GM18498 (cell line): ENCODE measurements around the gene PCDH9.

ENCODE experiments used
- ATAC-seq: cut with Tn5 transposase; IDR thresholded peaks from one replicate; pipeline ENCODE4 v1.9.1; 2021; ENCODE audit warnings: mild to moderate bottlenecking, moderate library complexity; ENCODE audit not compliant: unreplicated experiment

The PCDH9 gene, protein sequence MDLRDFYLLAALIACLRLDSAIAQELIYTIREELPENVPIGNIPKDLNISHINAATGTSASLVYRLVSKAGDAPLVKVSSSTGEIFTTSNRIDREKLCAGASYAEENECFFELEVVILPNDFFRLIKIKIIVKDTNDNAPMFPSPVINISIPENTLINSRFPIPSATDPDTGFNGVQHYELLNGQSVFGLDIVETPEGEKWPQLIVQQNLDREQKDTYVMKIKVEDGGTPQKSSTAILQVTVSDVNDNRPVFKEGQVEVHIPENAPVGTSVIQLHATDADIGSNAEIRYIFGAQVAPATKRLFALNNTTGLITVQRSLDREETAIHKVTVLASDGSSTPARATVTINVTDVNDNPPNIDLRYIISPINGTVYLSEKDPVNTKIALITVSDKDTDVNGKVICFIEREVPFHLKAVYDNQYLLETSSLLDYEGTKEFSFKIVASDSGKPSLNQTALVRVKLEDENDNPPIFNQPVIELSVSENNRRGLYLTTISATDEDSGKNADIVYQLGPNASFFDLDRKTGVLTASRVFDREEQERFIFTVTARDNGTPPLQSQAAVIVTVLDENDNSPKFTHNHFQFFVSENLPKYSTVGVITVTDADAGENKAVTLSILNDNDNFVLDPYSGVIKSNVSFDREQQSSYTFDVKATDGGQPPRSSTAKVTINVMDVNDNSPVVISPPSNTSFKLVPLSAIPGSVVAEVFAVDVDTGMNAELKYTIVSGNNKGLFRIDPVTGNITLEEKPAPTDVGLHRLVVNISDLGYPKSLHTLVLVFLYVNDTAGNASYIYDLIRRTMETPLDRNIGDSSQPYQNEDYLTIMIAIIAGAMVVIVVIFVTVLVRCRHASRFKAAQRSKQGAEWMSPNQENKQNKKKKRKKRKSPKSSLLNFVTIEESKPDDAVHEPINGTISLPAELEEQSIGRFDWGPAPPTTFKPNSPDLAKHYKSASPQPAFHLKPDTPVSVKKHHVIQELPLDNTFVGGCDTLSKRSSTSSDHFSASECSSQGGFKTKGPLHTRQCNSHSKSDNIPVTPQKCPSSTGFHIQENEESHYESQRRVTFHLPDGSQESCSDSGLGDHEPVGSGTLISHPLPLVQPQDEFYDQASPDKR (N-terminal part only)

DNA sequence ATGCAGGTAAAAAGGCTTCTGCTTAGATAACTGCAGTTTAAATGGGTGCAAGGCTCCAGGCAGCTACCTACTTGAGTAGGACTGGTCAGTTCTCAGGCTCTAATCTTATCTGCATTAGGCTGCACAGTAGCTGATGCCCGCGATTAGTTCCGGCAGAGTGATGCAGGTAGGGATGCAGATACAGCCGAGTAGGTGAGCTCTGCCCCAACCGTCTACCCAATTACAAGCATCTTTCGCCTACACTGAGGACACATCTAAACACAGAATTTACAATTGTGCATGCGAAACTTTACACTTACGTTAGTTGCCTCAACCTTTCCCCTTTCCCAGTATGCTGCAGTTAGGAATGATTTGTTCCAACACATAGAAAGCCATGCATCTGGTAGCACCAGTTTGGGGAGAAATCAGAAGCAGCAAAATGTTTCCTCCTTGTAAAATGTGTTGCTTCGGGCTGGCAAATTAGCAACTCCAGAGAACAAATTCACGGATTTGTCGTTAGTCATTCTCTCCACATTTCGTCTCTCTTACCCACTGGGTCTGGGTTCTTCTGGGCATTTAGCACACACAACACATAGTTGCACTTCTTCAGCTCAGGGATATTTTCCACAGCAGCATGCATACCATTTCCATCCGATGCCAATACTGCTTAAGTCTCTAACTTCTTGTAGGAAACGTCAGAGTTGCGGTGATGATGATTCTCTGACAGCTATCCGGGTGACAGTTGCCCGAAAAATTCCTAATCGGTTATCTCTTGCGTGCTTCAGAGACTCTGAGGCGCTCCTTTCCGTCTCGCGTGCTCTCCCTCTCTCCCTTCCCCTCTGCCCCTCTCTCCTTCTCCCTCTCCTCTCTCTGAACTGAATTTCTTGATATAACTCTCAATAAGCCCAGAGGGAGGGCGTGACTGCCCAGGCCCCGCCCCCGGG, at the start of gene PCDH9:
TSS of gene PCDH9 (minus strand) at position 856 of the 923 bp plus-strand sequence. CDS start 1,896 bp downstream, outside the sequence.
- ATAC-seq, result peak; percentile 10

DNA sequence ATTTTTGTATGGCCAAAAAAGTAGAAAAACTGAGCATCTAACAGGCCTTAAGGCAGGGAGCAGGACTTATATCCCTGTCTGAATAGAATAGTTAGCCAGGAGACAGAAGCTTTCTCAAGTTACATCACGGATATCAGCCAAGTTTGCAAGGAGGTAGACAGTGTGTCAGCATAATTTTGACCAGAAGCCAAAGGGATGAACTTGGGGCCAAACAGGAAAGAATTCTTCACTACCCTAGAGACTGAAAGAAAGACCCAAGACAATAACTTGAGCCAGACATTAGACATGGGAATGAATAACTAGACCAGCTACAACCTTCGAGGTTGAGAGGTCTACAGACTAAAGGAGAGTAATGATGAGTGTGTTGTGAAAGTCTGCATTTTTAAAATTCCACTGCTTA, 48.1 kb upstream of the PCDH9 start:
- ATAC-seq, result no peak

DNA sequence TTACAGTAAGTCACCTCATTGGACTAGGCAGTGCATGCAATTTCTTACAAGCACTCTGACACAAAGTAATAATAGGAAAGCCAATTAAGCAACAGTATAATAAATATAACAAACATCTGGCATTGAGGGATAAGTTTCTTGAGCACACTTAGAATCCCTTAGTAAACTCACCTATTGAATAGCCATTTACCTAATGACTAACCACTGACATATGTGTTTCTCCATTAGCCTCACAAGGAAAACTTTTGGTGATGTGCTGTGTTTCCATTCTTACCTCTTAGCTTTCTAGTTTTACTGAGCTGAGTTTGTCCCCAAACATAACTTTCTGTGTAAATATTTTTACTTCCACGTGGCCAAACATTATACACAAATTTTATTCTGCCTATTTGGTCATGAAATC, 47.4 kb upstream of the PCDH9 start:
- no peak for ATAC-seq

DNA sequence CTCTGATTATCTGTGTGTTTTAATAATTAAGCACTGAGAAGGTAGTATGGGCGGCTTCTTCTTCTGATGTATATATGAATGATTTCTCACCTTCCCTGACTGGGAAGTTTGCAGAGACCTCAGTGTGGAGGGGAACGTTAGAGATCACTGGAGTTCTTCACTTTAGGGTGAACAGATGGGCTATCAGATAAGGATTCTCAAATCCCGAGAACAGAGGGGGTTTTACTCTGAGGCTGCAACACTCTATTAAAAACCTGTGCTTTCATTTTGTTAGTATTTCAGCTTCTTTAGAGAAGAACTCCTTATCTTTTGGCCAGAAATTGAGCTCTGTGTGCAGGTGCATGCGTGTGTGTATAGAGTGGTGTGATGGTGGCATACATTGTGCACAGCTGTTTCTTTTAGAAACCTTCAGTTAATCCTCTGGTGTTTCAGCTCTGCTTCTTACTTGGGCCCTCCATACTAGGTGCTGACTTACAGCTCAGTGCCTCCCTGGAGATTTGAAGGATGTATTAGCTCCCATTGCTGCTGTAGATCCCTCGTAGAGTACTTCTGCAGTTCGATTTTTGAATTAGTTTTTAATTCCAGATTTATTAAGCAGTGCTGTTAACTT, 45.3 kb upstream of the PCDH9 start:
- no peak for ATAC-seq

DNA sequence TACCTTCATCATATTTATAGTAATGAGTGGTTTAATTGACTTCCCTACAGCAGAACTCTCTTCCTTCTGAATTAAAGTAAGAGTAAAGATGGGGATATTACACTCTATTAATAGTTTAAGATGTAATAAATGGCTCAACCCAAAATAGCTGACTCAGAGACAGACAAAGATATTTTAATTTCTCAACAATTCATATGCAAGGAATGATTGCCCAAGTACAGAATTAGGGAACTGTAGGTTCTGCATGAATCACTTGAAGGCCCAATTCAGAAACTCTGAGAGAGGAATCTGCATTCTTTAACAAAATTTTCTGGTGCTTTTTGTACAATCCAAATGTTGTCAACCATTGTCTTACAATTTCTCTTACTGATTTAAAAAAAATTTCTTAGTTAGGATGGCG, 42.9 kb upstream of the PCDH9 start:
- ATAC-seq, result no peak

DNA sequence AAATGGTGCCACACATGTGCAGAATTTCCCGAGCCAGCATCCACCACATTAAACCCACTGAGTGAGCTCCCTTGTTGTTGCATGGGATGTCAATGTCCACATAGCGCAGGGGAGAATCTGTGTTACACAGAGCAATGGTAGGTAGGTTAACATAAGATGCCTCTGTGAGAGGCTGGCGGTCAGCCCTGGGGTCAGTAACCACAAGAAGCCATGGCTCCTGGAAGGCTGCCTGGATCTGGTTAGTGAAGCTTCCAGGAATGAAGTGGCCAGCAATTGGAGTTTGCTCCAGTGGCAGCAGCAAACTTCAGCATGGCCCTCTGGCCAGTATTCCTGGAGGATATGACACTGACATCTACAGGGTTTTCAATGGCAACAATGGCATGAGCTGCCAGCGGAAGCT, 37.0 kb upstream of the PCDH9 start:
- ATAC-seq, result no peak

DNA sequence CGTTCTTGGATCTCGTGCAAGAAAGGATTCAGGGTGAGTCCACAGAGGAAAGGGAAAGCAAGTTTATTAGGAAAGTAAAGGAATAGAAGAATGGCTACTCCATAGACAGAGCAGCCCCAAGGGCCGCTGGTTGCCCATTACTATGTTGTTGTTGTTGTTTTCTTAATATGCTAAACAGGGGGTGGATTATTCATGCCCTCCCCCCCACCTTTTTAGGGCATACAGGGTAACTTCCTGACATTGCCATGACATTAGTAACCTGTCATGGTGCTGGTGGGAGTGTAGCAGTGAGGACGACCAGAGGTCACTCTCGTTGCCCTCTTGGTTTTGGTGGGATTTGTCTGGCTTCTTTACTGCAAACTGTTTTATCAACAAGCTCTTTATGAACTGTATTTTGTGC, 29.1 kb upstream of the PCDH9 start:
- no peak for ATAC-seq

DNA sequence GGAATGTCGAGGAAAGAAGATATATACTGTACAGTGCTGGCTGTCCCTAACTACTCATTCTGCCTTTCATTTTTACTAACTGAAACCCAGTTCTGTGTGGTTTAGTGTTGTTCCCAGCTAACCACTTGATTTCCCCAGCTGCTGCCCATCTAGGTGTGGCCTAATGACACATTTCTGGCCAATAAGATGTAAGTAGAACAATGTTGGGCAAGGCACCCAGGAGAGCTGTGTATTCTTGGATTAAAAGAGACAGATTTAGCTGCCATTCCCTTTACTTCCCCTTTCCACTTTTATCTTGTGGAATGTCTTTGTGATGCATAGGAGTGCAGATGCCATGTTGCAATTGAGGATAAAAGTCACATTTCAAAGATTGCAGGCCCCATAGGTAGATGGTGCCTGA, 28.3 kb upstream of the PCDH9 start:
- no peak for ATAC-seq

DNA sequence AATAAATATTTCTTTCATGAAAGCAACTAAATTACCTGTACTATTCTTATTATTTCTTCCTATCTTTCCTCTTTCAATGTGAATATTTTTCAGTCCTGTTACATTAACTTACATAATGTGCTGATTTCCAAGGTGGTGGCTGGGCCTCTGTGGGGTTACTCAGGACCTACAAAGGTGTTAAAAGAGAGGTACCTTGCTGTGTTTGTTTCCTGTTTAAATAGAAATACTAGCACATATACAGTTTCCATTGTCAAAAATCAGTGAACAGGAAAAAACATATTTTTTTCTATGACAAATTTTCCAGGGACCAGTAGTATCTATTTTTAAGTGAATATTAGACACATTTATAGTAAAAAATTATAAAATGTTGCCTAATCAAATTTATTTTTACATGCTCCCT, 8.7 kb upstream of the PCDH9 start:
- no peak for ATAC-seq

DNA sequence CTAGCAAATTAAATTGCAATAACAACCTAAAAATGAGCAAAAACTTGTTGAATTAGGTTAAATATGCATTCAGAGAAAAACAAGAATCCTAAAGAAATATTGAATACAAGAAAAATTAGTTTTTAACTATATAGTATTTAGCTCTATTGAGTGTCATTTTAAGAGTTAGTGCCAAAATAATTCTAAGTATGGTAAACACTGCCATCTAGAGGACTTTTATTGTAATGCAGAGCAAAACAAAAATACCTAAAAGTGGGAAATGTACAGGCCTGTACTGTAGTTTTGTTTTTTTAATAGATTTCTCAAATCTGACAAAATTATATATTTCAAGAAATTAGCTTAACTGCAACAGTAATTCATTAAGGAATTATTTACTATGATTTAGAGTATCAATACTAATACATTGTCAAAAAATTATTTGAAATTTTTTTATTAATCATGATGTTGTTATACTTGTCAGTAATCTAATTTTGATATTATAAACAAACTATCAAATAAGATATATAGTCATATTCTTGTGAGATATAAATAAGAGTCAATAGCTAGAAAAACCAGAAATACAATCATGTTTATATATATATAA, 8.2 kb upstream of the PCDH9 start:
- ATAC-seq, result no peak

DNA sequence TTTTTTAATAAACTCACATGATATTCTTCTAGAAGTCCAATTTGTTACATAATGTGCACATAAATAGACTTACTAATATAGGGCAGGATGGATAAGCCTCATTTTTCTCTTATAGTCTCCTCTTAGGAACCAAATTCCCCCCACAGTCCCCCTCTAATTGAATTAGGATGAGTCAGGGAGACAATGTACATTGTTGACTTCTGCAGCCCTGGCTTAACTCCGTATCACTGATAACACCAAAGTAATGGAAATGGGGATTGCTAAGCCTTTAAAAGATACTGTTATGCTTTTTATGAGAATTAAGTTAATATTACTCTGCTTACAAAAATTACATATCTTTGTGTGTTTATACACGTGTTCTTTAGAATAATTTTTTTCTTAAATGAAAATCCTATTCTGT, 5.1 kb upstream of the PCDH9 start:
- ATAC-seq, result no peak

DNA sequence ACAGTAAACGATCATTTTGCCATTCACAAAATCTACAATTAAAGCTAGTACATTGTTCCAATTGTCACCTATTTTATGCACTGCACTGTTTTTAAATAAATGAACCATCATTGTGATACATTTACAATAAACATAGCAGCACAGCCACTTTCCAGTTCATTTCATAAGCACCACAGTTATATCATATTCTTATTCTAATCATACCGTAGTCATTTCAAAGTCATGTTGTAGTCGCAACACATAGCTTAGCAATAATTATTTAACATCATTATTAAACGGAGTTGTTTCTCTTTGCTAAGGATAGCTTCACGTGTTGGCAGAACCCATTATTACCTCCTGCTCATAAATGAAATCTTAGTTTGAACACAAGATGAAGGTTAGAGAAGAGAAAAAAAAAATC, 2.2 kb upstream of the PCDH9 start:
- no peak for ATAC-seq

DNA sequence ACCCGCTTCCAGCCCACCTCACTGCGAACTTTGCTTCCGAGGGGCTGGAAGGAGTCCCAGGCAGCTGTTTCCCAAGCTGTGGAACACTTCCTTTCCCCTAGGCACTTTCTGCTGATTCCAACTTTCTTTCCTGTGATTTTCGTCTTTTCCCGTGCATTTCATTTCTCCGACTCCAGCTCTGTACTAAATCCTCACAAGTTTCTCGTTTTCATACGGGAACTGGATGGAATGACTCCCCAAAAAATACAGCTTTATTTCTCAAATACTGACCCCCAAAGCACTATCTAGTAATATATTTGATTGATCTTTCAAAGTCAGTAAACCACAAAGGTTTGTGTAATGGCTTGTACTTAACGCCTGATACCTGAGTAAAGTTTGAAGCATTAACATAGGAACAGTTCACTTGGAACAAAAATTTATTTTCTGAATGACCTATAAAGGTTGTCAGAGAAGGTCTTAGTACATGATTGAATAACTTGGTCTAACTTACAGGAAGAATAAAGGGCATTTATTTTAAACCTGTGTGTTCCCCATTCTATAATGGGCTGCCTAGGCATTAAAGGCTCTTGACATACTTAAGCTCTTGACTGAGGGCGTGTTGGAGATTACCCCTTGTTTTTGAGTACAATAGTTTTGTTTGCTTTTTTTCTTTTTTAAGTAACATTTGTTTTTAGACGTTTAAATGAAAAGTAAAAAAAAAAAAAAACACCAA, 1.3 kb upstream of the PCDH9 start:
- no peak for ATAC-seq

DNA sequence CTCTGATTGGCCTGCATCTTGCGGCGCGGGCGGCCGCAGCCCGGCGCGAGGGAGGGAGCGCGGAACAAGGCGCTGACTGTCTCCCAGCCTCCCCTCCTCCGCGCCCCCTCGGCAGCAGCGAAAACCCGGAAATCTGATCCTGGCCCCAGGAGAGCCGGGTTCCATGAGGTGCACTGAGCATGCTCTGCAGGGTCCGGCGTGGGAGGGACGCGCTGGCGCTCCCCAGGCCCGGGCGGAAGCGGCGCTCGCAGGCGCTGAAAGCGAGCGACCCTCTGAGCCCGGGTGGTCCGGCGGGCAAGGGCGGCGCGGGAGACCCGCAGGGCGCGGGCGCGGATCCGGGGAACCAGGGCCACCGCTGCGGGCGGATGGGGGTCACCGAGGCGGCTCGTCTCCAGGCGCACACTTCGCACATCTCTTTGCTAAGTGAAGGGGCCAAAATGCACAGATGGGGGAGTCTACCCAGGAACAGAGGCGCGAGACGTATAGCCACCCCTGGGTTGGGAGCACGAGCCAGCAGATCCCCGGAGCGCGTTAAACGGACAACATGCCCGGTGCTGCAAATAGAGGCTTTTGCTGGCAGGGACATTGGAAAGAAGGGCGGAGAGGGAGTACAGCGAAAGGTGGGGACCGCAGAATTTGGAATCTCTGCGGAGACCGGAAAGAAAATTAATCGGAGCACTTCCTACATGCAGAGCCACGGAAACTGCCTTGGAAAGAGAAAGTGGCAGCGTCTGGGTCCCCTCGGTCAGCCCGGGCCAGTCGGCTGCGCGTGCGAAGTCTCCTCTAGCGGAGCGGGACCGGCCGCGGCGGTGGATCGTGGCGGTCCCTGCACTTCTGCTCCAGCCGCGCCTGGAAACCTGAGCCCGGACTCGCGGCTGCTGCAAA, 510 bp upstream of the PCDH9 start:
- ATAC-seq, result peak; percentile 99

DNA sequence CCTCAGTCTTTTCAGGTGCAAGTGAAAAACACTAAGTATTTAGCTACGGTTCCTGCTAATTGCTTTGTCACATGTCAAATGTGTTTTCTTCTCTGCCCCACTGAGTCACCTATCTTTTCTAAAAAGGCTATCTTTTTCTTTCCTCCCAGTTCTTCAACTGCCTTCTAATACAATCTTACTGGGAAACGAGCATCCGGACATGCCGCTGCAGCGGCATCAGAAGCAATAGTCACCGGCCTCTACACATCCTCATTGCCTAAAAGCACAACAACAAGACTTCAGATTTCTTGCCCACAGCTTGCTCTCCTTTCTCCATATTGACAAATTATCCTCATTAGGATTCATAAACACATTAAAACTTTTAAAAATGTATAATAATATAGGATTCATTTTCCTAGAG, 1.2 kb downstream of the PCDH9 start:
- ATAC-seq, result no peak

DNA sequence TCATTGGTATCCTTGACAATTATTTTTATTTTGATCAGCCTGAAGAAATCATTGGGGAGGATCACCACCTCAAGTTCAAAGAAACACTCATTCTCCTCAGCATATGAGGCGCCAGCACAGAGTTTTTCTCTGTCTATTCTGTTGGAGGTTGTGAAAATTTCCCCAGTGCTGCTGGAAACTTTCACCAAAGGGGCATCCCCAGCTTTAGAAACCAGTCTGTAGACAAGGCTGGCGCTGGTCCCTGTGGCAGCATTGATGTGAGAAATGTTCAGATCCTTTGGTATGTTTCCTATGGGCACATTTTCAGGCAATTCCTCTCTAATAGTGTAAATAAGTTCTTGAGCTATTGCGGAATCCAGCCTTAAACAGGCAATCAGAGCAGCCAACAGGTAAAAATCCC, 2.1 kb downstream of the PCDH9 start:
- no peak for ATAC-seq

DNA sequence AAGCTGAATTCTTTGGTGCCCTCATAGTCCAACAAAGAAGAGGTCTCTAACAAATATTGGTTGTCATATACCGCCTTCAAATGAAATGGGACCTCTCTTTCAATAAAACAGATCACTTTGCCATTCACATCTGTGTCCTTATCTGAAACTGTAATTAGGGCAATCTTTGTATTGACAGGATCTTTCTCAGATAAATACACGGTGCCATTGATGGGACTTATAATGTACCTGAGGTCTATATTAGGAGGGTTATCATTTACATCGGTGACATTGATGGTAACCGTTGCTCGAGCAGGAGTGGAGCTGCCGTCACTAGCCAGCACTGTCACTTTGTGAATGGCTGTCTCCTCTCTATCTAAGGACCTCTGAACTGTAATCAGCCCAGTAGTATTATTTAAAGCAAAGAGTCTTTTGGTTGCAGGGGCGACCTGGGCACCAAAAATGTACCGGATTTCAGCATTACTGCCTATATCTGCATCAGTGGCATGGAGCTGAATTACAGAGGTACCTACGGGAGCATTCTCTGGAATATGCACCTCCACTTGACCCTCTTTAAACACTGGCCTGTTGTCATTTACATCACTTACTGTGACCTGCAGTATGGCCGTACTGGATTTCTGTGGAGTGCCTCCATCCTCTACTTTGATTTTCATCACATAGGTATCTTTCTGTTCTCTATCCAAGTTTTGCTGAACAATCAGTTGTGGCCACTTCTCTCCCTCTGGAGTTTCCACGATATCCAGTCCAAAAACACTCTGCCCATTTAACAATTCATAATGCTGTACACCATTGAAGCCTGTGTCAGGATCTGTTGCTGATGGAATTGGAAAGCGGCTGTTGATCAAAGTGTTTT, 2.8 kb downstream of the PCDH9 start:
- no peak for ATAC-seq
